Activated T-cell treated with anti-CD3 and anti-CD28 coated beads, Interleukin-2, amount 50 U/mL, for 48 hours (primary cell): ENCODE data around the gene CACNG6.

Source experiments
- DNase-seq, 2 experiments: peaks; one replicate each; pipeline ENCODE4 v3.0.0-alpha.2; 2020

Gene CACNG6

DNA sequence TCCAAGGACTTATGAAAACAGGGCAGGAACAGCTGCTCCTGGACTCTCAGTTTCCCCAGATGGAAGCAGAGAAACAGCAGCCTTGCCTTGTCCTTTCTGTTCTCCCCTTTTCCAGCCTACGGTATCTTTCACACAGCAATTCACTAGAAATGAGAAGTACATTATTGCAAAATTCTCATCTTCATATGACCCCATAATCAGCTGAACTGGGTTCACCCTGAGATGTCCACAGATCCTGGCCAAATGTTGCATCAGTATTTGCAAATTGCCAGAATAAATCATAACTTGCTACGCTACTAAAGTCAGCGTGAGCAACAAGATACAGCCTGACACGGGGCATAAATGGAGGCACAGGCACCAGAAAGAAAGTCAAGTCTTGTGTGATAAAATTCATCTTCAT lies 56.2 kb downstream of the CACNG6 start:
- no peak for DNase-seq
